Testis (tissue), 2 donors: ENCODE measurements around the gene INAVA.

Experiments used
- POLR2A ChIP-seq: fragments of 450-650 bp; IDR thresholded peaks from one replicate; pipeline ENCODE4 v1.6.1; 2017; ENCODE audit warnings: antibody characterized with exemption, mild to moderate bottlenecking, moderate library complexity
- TF ChIP-seq, protein P1 (sequence below), 3 experiments: fragments of 450-650 bp in 2 of 3; fragments of 200-600 bp in 1 of 3; sonication (generic) in 1 of 3; IDR thresholded peaks; one replicate each; pipeline ENCODE4 v1.5.1; 2016 to 2019; ENCODE audit warnings: antibody characterized with exemption in 3 of 3, mild to moderate bottlenecking in 2 of 3, moderate library complexity in 1 of 3

DNA sequence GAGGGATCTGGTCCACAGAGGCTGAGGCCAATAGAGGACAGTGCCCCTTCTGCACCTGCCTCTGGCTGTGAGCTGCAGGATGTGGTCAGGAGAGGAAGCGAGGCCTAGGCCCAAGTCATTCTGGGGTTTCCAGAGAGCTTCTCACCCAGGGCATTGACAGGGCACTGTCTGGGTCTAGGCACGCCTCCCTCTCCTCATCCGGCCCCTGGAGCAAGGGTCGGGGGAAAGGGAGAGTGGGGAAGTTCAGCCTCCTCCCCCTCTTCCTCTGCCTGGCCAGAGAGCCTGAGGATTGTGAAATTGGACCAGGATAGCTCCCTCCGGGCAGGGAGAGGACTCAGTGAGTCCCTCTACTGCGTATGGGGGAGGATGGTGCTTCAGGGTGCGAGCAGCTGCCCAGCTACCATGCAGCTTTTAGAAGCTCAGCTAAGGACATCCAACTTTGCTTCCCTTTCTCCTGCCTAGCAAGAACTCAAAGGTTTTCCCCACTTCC lies 6.3 kb upstream of the INAVA start:
- TF ChIP-seq, protein P1, sequence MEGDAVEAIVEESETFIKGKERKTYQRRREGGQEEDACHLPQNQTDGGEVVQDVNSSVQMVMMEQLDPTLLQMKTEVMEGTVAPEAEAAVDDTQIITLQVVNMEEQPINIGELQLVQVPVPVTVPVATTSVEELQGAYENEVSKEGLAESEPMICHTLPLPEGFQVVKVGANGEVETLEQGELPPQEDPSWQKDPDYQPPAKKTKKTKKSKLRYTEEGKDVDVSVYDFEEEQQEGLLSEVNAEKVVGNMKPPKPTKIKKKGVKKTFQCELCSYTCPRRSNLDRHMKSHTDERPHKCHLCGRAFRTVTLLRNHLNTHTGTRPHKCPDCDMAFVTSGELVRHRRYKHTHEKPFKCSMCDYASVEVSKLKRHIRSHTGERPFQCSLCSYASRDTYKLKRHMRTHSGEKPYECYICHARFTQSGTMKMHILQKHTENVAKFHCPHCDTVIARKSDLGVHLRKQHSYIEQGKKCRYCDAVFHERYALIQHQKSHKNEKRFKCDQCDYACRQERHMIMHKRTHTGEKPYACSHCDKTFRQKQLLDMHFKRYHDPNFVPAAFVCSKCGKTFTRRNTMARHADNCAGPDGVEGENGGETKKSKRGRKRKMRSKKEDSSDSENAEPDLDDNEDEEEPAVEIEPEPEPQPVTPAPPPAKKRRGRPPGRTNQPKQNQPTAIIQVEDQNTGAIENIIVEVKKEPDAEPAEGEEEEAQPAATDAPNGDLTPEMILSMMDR (IDR thresholded peaks at IDR 0.05) = no peak
- no peak for TF ChIP-seq POLR2A
